H1 (cell line): ENCODE data around the gene RGS21.
"Not testable (repeated sequence)": the region's sequence is repeated elsewhere in the genome, so short reads cannot be mapped to it uniquely, and the experiment has no call there.

Experiments
- CBX8 ChIP-seq: fragments of 300-800, 300-1000 bp; sonication (generic); IDR thresholded peaks from 2 replicates; pipeline ENCODE4 v1.7.1; 2016; ENCODE audit warnings: low read depth, low read length, borderline replicate concordance
- CTBP2 ChIP-seq: IDR thresholded peaks from 2 replicates; pipeline ENCODE4 v1.7.0; 2011; ENCODE audit warnings: borderline replicate concordance, mild to moderate bottlenecking, moderate library complexity, mixed read lengths, low read length; ENCODE audit not compliant: insufficient read depth, insufficient read length
- CTCF ChIP-seq, 3 experiments: IDR thresholded peaks; 1 replicate in 2 of 3; 2 replicates in 1 of 3; pipeline versions ENCODE4 v1.5.1 to v1.6.1; 2011; ENCODE audit warnings: low read length in 3 of 3, mild to moderate bottlenecking in 3 of 3, inconsistent platforms in 2 of 3, low read depth in 1 of 3, moderate library complexity in 1 of 3; ENCODE audit not compliant: insufficient read depth in 1 of 3; ENCODE audit errors: control extremely low read depth in 1 of 3
- EGR1 ChIP-seq: IDR thresholded peaks from 2 replicates; pipeline ENCODE4 v1.6.1; 2011; ENCODE audit warnings: low read depth, low read length, borderline replicate concordance
- EZH2 ChIP-seq: fragments of 200-600 bp; sonication (generic); IDR thresholded peaks from 2 replicates; pipeline ENCODE4 v1.7.1; 2012; ENCODE audit warnings: low read depth, mild to moderate bottlenecking, moderate library complexity, low read length, inconsistent platforms; ENCODE audit not compliant: severe bottlenecking
- HDAC2 ChIP-seq, 2 experiments: fragments of 300-600 bp in 1 of 2; sonication (generic) in 1 of 2; IDR thresholded peaks; 2 replicates each; pipeline ENCODE4 v1.6.1; 2011 to 2012; ENCODE audit warnings: low read depth in 2 of 2, low read length in 2 of 2, mild to moderate bottlenecking in 2 of 2, moderate library complexity in 2 of 2, borderline replicate concordance in 1 of 2, inconsistent platforms in 1 of 2
- MAFK ChIP-seq: IDR thresholded peaks from 2 replicates; pipeline ENCODE4 v1.6.1; 2012; ENCODE audit warnings: low read depth, mild to moderate bottlenecking, improper control_type of control experiment, low read length
- POLR2A ChIP-seq, 2 experiments: IDR thresholded peaks; 1 replicate in 1 of 2; 2 replicates in 1 of 2; pipeline ENCODE4 v1.6.1; 2011; ENCODE audit warnings: low read depth in 2 of 2, low read length in 2 of 2, mild to moderate bottlenecking in 2 of 2; ENCODE audit errors: control extremely low read depth in 1 of 2
- POU5F1 ChIP-seq: IDR thresholded peaks from 2 replicates; pipeline ENCODE4 v1.6.1; 2011; ENCODE audit warnings: low read depth, mild to moderate bottlenecking, low read length, moderate library complexity
- RAD21 ChIP-seq, 2 experiments: IDR thresholded peaks in 1 of 2; conservative IDR thresholded peaks in 1 of 2; 2 replicates each; pipeline ENCODE4 v1.6.1; 2011; ENCODE audit warnings: low read depth in 2 of 2, low read length in 2 of 2, improper control_type of control experiment in 1 of 2, inconsistent platforms in 1 of 2, mild to moderate bottlenecking in 1 of 2, moderate library complexity in 1 of 2
- RNF2 ChIP-seq: fragments of 200-900, 300-1000 bp; sonication (generic); IDR thresholded peaks from 2 replicates; pipeline ENCODE4 v1.7.1; 2016; ENCODE audit warnings: borderline replicate concordance, low read depth, mild to moderate bottlenecking, antibody characterized with exemption, low read length; ENCODE audit not compliant: poor library complexity, severe bottlenecking; ENCODE audit errors: missing control alignments
- TBP ChIP-seq: IDR thresholded peaks from 2 replicates; pipeline ENCODE4 v1.6.1; 2011; ENCODE audit warnings: low read depth, low read length, improper control_type of control experiment
- TF ChIP-seq, protein P1 (sequence below): IDR thresholded peaks from 2 replicates; pipeline ENCODE4 v1.6.1; 2011; ENCODE audit warnings: low read length, improper control_type of control experiment

DNA sequence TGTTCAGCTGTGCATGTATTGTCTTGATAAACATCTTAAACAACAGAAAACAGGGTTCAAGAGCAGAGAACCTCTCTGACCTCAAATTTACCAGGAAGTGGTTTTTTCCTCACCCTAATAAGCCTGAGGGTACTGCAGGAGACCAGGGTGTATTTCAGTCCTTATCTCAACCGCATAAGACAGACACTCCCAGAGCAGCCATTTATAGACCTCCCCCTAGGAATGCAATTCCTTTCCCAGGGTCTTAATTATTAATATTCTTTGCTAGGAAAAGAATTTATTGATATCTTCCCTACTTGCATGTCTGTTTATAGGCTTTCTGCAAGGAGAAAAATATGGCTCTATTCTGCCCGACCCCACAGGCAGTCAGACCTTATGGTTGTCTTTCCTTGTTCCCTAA, 8.5 kb upstream of the RGS21 start:
- not testable (repeated sequence) for TF ChIP-seq HDAC2 (IDR thresholded peaks at IDR 0.05; ENCODE audit: borderline replicate concordance in 1 of 2, low read depth in 2 of 2, low read length in 2 of 2); EZH2; CTCF (IDR thresholded peaks at IDR 0.05; ENCODE audit: control extremely low read depth in 1 of 3, insufficient read depth in 1 of 3, low read depth in 1 of 3, low read length in 3 of 3); POLR2A (IDR thresholded peaks at IDR 0.05; ENCODE audit: control extremely low read depth in 1 of 2, low read depth in 2 of 2, low read length in 2 of 2); POU5F1; RAD21 (IDR thresholded peaks at IDR 0.05 in 1 of 2, conservative IDR thresholded peaks at IDR 0.05 in 1 of 2; ENCODE audit: low read depth in 2 of 2, low read length in 2 of 2); TBP; EGR1; CTBP2; MAFK; RNF2; CBX8
- TF ChIP-seq, protein P1, sequence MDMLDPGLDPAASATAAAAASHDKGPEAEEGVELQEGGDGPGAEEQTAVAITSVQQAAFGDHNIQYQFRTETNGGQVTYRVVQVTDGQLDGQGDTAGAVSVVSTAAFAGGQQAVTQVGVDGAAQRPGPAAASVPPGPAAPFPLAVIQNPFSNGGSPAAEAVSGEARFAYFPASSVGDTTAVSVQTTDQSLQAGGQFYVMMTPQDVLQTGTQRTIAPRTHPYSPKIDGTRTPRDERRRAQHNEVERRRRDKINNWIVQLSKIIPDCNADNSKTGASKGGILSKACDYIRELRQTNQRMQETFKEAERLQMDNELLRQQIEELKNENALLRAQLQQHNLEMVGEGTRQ = not testable (repeated sequence)
